Measurements from ENCODE around the gene JADE2.
"Not testable (repeated sequence)": the region's sequence is repeated elsewhere in the genome, so short reads cannot be mapped to it uniquely, and the experiment has no call there.

JADE2 gene

GRCh38 chr5:134506054-134507039 is 19.1 kb upstream of the JADE2 start:
- in situ Hi-C loops (cut with MboI; ENCODE audit: low sequenced_read_pairs): no loop called here

- in situ Hi-C loops (cut with MboI; ENCODE audit: low sequenced_read_pairs): no loop called here
These were observed 18.0 kb upstream of the JADE2 start for GRCh38 chr5:134507452-134507851.

GRCh38 chr5:134508521-134509195 is 16.8 kb upstream of the JADE2 start:
- in situ Hi-C loops (cut with MboI; ENCODE audit: low sequenced_read_pairs): no loop called here

- in situ Hi-C loops (cut with MboI; ENCODE audit: low sequenced_read_pairs): no loop called here
These were observed 16.0 kb upstream of the JADE2 start for GRCh38 chr5:134509308-134510040.

- in situ Hi-C loops (cut with MboI; ENCODE audit: low sequenced_read_pairs): no loop called here
These were observed 14.3 kb upstream of the JADE2 start for GRCh38 chr5:134510970-134511795.

GRCh38 chr5:134511796-134512660 is 13.4 kb upstream of the JADE2 start:
- in situ Hi-C loops (cut with MboI; ENCODE audit: low sequenced_read_pairs): no loop called here

GRCh38 chr5:134512661-134512999 is 12.8 kb upstream of the JADE2 start:
- in situ Hi-C loops (cut with MboI; ENCODE audit: low sequenced_read_pairs): no loop called here

GRCh38 chr5:134515801-134516200 is 9.7 kb upstream of the JADE2 start:
- in situ Hi-C loops (cut with MboI; ENCODE audit: low sequenced_read_pairs): no loop called here

- in situ Hi-C loops (cut with MboI; ENCODE audit: low sequenced_read_pairs): not testable (repeated sequence)
These were observed 8.5 kb upstream of the JADE2 start for GRCh38 chr5:134516984-134517383.

GRCh38 chr5:134517553-134517952 is 7.9 kb upstream of the JADE2 start:
- in situ Hi-C loops (cut with MboI; ENCODE audit: low sequenced_read_pairs): no loop called here

GRCh38 chr5:134519989-134520388 is 5.5 kb upstream of the JADE2 start:
- in situ Hi-C loops (cut with MboI; ENCODE audit: low sequenced_read_pairs): no loop called here

GRCh38 chr5:134521841-134522240 is 3.6 kb upstream of the JADE2 start:
- in situ Hi-C loops (cut with MboI; ENCODE audit: low sequenced_read_pairs): no loop called here

- in situ Hi-C loops (cut with MboI; ENCODE audit: low sequenced_read_pairs): no loop called here
These were observed 1.8 kb upstream of the JADE2 start for GRCh38 chr5:134523543-134524271.

GRCh38 chr5:134524272-134524825 is 1.1 kb upstream of the JADE2 start:
- in situ Hi-C loops (cut with MboI; ENCODE audit: low sequenced_read_pairs): no loop called here

GRCh38 chr5:134525683-134526482 is 413 bp downstream of the JADE2 start:
- in situ Hi-C loops (cut with MboI; ENCODE audit: low sequenced_read_pairs): no loop called here

GRCh38 chr5:134526483-134527155 is 1.1 kb downstream of the JADE2 start:
- in situ Hi-C loops (cut with MboI; ENCODE audit: low sequenced_read_pairs): no loop called here
